HG02852 (cell line): ENCODE measurements around the gene TMEM134.
"Not testable (repeated sequence)": the region's sequence is repeated elsewhere in the genome, so short reads cannot be mapped to it uniquely, and the experiment has no call there.

Experiments
- ATAC-seq: cut with Tn5 transposase; IDR thresholded peaks from one replicate; pipeline ENCODE4 v1.9.1; 2021; ENCODE audit warnings: mild to moderate bottlenecking, moderate library complexity; ENCODE audit not compliant: unreplicated experiment

Gene TMEM134

DNA sequence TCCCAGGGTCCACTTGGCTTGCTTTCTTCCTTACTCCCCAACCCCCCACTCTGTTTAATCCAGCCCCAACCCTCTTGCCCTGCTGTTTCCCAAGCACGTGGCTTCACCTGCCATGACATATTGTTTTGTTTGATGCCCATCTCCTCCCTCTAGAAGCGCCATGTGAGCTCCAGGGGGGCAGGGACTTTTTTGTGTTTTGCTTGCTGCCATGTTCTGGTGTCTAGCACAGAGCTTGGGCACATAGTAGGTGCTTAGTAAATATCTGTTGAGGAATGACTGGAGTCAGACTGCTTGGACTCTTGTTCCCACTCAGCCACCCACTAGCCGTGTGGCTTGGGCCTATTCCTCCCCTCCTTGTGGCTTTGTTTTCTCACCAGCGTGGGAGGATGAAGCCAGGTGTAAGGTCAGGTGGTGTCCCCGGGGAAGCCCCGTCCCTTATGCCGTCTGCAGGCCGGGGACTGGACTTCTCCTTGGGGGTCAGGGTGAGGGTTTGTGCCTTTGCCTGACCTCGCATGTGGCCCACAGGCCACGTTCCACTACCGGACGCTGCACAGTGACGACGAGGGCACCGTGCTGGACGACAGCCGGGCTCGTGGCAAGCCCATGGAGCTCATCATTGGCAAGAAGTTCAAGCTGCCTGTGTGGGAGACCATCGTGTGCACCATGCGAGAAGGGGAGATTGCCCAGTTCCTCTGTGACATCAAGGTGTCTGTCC is 17.6 kb upstream of the TMEM134 start:
- peak; percentile 36 for ATAC-seq

GRCh38 chr11:67485873-67486361 is 16.9 kb upstream of the TMEM134 start:
- ATAC-seq = not testable (repeated sequence)

DNA sequence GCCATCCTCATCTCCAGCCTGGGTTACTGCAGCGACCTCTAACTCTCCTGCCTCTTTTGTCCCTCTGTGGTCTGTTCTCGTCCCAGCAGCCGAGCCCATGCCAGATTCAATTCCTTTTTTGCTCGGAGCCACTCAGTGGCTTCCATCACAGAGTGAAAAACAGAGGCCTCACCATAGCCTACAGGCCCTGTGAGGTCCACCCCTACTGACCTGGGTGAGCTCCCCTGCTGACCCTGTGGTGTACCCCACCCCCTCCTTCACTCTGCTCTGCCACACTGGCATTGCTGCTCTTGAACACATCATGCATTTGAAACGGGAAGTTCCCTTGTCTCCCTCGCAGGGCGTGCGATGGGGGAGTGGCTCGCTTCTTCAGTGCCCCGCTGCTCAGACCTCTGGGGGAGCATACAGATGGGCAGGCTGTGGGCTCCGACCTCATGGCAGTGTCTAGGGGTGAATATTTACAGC is 15.8 kb upstream of the TMEM134 start:
- ATAC-seq = no peak

DNA sequence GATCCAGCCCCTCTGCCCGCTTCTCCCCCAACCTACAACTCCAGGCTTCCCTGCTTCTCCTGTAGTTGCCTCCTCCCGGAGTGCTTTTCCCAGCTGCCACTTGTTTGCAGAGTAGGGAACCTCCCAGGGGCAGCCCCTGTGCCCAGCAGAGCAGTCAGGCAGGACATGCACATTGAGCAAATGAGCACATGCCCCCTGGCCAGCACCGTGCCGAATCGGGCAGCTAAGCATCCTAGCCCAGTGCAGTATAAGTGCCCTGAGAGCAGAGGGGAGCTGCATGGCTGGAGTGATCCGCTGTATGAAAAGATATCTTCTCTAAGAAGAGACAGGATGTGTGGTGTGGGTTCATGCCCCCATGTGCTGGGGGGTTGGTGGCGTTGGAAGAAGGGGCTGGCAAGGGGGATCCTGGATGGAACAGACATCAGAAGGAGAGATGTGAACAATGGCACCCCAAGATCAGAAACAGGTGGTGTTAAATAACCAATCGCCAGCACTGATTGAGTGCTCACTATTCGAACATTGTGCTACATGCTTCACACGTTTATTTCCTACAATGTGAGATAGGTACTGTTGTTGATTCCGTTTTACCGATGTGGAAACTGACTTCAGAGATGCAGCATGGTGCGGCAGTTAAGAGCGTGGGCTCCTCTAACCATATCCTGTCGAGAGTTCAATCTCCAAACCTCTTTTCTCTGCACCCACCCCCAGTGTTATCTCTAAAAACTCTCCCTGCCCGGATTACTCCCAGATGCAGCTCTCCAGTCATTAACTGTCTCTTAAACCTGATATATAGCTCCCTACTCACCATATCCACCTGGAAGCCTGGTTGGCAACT is 15.0 kb upstream of the TMEM134 start:
- ATAC-seq = no peak

- ATAC-seq = peak; percentile 73
Measured at GRCh38 chr11:67482827-67483798, 14.1 kb upstream of the TMEM134 start, which contains the start of gene AIP. AIP (plus strand) TSS chr11:67483026; CDS start chr11:67483159, 133 bp downstream.

GRCh38 chr11:67482275-67482826 is 13.3 kb upstream of the TMEM134 start:
- ATAC-seq = no peak

DNA sequence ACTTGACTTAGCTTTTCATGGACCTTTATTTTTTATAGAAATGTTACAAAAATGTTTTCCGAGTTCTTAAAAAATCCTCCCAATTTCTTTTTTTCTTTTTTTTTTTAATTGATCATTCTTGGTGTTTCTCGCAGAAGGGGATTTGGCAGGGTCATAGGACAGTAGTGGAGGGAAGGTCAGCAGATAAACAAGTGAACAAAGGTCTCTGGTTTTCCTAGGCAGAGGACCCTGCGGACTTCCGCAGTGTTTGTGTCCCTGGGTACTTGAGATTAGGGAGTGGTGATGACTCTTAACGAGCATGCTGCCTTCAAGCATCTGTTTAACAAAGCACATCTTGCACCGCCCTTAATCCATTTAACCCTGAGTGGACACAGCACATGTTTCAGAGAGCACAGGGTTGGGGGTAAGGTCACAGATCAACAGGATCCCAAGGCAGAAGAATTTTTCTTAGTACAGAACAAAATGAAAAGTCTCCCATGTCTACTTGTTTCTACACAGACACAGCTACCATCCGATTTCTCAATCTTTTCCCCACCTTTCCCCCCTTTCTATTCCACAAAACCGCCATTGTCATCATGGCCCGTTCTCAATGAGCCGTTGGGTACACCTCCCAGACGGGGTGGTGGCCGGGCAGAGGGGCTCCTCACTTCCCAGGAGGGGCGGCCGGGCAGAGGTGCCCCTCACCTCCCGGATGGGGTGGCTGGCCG is 8.4 kb upstream of the TMEM134 start:
- not testable (repeated sequence) for ATAC-seq

- ATAC-seq = not testable (repeated sequence)
Measured at GRCh38 chr11:67476692-67477091, 7.6 kb upstream of the TMEM134 start.

GRCh38 chr11:67472882-67473281 is 3.8 kb upstream of the TMEM134 start:
- no peak for ATAC-seq

DNA sequence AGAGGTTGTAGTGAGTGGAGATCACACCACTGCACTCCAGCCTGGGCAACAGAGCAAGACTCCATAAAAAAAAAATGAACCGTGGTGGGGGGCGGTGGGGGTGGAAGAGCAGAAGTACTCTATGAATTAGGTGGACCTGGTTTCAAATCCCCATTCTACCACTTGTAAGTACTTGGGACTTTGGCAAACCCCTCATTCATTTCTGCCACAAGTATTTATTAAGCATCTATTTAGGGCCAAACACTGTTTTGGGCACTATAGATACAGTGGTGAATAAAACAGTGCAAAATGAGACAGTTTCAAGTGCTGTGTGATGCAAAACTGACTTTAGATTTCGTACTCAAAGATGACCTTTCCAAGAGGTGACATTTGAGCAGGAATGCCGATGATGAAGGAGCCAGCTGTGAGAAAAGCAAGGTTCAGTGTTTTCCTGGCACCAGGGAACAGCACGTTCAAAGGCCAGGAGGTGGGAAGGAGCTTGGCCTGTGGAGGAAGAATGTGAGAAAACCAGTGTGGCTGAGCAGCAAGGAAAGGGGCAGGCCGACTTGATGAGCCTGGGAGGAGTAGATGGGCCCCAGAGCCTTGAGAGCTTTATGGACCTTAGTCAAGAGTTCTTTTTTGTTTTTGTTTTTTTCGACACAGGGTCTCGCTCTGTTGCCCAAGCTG is 1.4 kb upstream of the TMEM134 start:
- no peak for ATAC-seq

- no peak for ATAC-seq
Measured at GRCh38 chr11:67469508-67469811, 409 bp upstream of the TMEM134 start.

- peak; percentile 2 for ATAC-seq
Measured at GRCh38 chr11:67468456-67468758, 644 bp downstream of the TMEM134 start.

GRCh38 chr11:67468056-67468455 is 995 bp downstream of the TMEM134 start:
- ATAC-seq = no peak

GRCh38 chr11:67466962-67467771 is 1.9 kb downstream of the TMEM134 start:
- no peak for ATAC-seq

- ATAC-seq = no peak
Measured at GRCh38 chr11:67466367-67466766, 2.7 kb downstream of the TMEM134 start.

DNA sequence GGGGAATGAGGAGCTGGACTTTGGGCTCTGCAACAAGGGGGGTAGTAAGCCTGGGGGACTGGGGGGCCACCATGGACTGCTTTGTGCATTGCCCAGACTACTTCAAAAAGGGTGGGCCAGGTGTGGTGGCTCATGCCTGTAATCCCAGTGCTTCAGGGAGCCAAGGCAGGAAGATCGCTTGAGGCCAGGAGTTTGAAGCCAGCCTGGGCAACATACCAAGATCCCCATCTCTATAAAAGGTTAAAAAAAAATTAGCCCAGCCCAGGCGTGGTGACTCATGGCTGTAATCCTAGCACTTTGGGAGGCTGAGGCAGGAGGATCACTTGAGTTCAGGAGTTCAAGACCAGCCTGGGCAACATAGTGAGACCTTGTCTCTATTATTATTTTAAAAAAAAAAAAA is 3.5 kb downstream of the TMEM134 start:
- ATAC-seq = not testable (repeated sequence)

DNA sequence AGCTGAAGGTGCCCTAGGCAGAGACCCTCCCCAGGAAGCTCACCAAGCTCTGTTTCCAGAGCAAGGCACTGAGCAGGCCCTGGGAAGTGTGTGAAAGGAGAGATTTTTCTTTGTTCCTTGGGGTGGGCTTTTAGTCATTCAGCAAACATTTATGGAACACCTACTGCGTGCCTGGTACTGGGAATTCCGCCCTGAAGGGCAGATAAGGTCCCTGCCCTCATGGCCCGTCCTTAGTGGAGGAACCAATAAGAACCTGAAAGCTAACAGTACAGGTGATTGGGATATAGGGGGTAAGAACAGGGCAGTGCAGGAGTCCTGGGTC is 3.9 kb downstream of the TMEM134 start:
- ATAC-seq = no peak

GRCh38 chr11:67464411-67465188 is 4.5 kb downstream of the TMEM134 start:
- ATAC-seq = peak; percentile 43
